Memory B cell (primary cell): ENCODE data around the gene CNTN5.

Experiments
- ATAC-seq: fragments of 150-1000 bp; cut with Tn5 transposase; 2 replicates; pipeline ENCODE4 v1.10.0; 2021; ENCODE audit warnings: low read depth, mild to moderate bottlenecking, moderate library complexity
- DNase-seq, 2 donors: peaks; one replicate each; pipeline ENCODE4 v3.0.0; 2022; ENCODE audit warnings: low spot score in 2 of 2
- H3K27ac Mint-ChIP-seq: one replicate; pipeline ENCODE4 v1.8.0; 2022; ENCODE audit warnings: mild to moderate bottlenecking, moderate library complexity, mixed read lengths
- H3K27me3 Mint-ChIP-seq: one replicate; pipeline ENCODE4 v1.8.0; 2022; ENCODE audit warnings: mixed read lengths
- H3K36me3 Mint-ChIP-seq: one replicate; pipeline ENCODE4 v1.8.0; 2022; ENCODE audit warnings: mild to moderate bottlenecking, mixed read lengths
- H3K4me1 Mint-ChIP-seq: one replicate; pipeline ENCODE4 v1.8.0; 2022; ENCODE audit warnings: mixed read lengths
- H3K4me3 Mint-ChIP-seq: one replicate; pipeline ENCODE4 v1.8.0; 2022; ENCODE audit warnings: mild to moderate bottlenecking, moderate library complexity, mixed read lengths
- H3K9me3 Mint-ChIP-seq: one replicate; pipeline ENCODE4 v1.8.0; 2022; ENCODE audit warnings: mixed read lengths

Gene CNTN5

DNA sequence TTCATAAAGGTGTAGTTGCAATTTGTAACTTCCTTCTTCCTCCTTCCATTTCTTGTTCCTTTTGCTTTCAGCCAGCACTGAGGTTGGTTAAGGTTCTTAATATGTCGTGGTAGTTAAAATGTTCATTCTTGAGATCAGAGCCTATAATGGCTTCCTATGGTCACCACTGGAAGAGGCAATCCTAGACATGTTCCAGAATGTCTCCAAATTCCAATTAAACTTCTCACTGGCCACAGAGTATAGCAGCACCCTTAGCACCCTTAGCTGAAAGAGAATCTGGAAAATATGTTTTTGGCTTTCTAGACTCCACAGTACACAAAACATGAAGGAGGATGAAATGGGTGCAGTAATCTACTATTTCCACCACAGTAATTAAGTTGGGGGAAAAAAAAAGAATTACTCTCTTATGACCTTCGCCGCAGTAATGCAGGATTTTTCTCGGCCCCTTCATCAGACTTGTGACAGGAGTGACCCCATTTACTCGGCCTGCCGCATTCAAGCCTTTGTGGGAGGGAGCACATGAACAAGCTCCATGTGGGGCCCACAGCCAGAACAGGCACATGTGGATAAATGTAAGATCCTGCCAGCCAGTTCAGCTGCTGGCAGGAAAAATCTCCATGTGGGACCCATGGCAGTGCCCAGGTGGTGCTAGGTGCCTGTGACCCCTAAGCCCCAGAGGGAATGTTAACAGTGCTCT is 1317.5 kb downstream of the CNTN5 start:
- peaks cover 7% of the 10 kb centered on the region for H3K9me3 Mint-ChIP-seq
- no peaks in the 10 kb centered on the region for H3K27me3 Mint-ChIP-seq
- H3K4me3 Mint-ChIP-seq, result no peak overlapping the region
- DNase-seq, result no peak
- H3K4me1 Mint-ChIP-seq, result no peaks in the 10 kb centered on the region
- ATAC-seq, result no peak
- H3K27ac Mint-ChIP-seq, result no peak overlapping the region
- H3K36me3 Mint-ChIP-seq, result no peaks in the 10 kb centered on the region

DNA sequence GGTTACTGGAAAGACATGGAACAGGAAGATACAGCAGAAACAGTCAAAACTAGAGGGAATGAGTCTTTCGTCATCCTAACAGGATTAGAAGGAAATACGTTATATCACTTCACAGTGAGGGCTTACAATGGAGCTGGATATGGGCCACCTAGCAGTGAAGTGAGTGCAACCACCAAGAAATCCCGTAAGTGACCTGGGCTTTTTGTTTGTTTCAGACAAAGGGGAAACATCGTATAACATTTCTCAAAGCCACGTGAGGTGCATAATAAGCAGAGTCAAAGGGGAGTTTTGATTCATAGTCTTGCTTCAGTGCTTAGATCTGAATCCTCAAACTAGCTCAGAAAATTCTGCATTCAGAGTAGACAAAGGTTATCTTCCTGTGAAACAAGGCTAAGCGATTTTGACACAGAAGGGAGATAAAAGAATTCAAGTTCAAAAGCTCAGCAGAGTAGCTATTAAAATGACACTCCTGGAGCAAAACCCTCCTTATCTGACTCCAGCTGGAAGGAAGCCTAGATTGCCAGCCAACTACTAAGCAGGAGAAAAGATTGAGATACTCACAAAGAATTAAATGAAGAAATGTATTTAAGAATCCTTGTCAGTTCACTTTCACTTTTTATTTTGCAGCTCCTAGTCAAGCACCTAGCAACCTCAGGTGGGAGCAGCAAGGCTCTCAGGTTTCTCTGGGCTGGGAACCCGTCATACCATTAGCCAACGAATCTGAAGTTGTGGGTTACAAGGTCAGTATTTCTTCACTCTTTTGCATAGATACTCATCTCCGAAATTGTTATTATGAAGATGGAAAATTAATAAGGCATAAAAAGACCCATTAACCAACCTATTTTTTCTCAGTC is 1319.9 kb downstream of the CNTN5 start:
- DNase-seq (no peak), ATAC-seq (no peak)
- no peak overlapping the region for H3K4me3 Mint-ChIP-seq
- H3K36me3 Mint-ChIP-seq, result no peaks in the 10 kb centered on the region
- no peaks in the 10 kb centered on the region for H3K27me3 Mint-ChIP-seq
- H3K9me3 Mint-ChIP-seq, result no peaks in the 10 kb centered on the region
- no peaks in the 10 kb centered on the region for H3K4me1 Mint-ChIP-seq
- no peak overlapping the region for H3K27ac Mint-ChIP-seq

DNA sequence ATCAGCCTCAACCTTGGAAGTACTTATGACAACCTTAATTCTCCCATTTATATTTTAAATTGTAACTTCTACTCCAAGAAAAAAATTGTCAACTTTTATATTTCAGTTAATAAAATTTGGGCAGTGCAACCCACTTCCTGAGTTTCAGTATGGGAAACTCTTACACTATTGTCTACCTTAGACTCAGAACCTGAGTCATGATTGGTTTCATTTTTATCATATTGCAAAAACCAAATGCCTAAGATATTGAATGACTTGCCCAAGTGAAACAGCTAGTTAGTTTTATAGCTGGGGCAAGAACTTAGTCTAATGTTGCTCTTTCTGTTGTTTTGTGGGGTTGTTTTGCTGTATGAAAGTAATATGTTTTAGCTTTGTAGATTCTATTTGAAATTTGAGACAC is 1332.3 kb downstream of the CNTN5 start:
- Mint-ChIP-seq H3K27me3 (no peaks in the 10 kb centered on the region), H3K36me3 (no peaks in the 10 kb centered on the region), H3K4me3 (no peak overlapping the region), H3K27ac (no peak overlapping the region), H3K4me1 (no peaks in the 10 kb centered on the region), H3K9me3 (peaks cover 3% of the 10 kb centered on the region)
- ATAC-seq (no peak), DNase-seq (no peak)

DNA sequence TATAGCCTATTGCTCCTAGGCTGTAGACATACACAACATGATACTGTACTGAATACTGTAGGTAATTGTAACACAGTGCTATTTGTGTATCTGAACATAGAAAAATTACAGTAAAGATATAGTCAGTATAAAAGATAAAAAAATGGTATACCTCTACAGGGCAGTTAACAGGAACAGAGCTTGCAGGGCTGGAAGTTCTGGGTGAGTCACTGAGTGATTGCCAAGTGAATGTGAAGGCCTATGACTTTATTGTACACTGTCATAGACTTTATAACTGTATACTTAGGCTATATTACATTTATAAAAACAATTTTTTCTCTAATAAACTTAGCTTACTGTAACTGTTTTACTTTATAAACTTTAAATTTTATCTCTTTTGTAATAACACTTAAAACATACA is 1334.0 kb downstream of the CNTN5 start:
- H3K27ac Mint-ChIP-seq, result no peak overlapping the region
- no peaks in the 10 kb centered on the region for H3K9me3 Mint-ChIP-seq
- no peak overlapping the region for H3K4me3 Mint-ChIP-seq
- no peaks in the 10 kb centered on the region for H3K27me3 Mint-ChIP-seq
- H3K36me3 Mint-ChIP-seq, result no peaks in the 10 kb centered on the region
- DNase-seq (no peak), ATAC-seq (no peak)
- no peaks in the 10 kb centered on the region for H3K4me1 Mint-ChIP-seq

DNA sequence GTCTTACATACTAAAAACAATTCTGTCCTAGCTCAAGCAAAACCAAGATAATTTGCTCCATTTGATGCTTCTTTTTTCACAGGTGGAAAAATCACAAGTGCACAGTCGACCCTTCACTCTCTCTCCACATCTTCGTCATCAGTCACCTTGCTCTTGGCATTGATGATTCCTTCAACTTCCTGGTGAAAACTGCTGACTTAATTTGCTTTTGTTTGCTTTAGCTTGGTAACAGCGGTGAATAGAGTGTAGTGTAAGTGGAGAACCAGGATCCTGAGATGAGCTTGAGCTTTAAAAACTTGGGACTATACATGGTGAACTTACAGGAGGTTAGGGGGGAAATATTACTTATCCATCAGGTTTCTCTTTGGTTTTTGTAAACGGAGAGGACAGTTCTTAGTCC is 1335.3 kb downstream of the CNTN5 start:
- no peaks in the 10 kb centered on the region for H3K27me3 Mint-ChIP-seq
- H3K9me3 Mint-ChIP-seq, result peaks cover 6% of the 10 kb centered on the region
- H3K36me3 Mint-ChIP-seq, result no peaks in the 10 kb centered on the region
- no peak for DNase-seq
- no peak overlapping the region for H3K27ac Mint-ChIP-seq
- H3K4me3 Mint-ChIP-seq, result no peak overlapping the region
- no peak for ATAC-seq
- no peaks in the 10 kb centered on the region for H3K4me1 Mint-ChIP-seq

DNA sequence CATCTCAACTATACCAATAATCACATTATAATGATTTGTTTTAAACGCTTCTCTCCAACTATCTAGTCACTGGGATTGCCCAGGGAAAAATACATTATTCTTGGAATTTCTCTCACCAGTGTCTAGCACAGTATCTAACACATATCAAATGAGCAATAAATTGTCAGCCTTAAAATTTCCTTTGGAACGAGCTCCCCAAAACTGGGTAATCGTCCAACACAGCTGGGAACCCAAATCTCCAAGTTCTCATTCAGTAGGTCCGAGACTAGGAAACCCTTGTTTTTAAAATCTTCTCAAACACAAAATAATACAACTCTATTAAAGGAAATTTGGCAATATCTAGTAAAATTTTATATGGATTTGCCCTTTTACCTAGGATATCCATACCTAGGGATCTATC is 1338.5 kb downstream of the CNTN5 start:
- no peaks in the 10 kb centered on the region for H3K4me1 Mint-ChIP-seq
- no peaks in the 10 kb centered on the region for H3K27me3 Mint-ChIP-seq
- ATAC-seq (no peak), DNase-seq (no peak)
- no peak overlapping the region for H3K27ac Mint-ChIP-seq
- peaks cover 13% of the 10 kb centered on the region for H3K9me3 Mint-ChIP-seq
- H3K4me3 Mint-ChIP-seq, result no peak overlapping the region
- H3K36me3 Mint-ChIP-seq, result no peaks in the 10 kb centered on the region

DNA sequence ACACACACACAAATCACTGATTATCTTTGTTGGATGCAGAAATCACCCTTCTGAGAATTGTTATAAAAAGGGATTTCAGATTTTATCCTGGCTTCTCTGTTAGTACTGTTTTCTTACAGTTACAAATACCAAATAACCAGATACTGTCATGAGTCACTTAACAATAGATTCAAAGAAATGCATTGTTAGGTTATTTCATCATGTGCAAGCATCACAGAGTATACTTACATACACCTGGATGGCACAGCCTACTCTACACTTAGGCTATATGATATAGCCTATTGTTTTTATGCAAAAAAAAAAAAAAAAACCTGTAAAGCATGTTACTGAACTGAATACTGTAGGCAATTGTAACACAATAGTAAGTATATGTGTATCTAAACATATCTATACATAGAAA is 1347.1 kb downstream of the CNTN5 start:
- H3K27ac Mint-ChIP-seq, result no peak overlapping the region
- H3K27me3 Mint-ChIP-seq, result no peaks in the 10 kb centered on the region
- no peak for DNase-seq
- no peak overlapping the region for H3K4me3 Mint-ChIP-seq
- no peak for ATAC-seq
- no peaks in the 10 kb centered on the region for H3K36me3 Mint-ChIP-seq
- H3K9me3 Mint-ChIP-seq, result peaks cover 10% of the 10 kb centered on the region
- no peaks in the 10 kb centered on the region for H3K4me1 Mint-ChIP-seq

DNA sequence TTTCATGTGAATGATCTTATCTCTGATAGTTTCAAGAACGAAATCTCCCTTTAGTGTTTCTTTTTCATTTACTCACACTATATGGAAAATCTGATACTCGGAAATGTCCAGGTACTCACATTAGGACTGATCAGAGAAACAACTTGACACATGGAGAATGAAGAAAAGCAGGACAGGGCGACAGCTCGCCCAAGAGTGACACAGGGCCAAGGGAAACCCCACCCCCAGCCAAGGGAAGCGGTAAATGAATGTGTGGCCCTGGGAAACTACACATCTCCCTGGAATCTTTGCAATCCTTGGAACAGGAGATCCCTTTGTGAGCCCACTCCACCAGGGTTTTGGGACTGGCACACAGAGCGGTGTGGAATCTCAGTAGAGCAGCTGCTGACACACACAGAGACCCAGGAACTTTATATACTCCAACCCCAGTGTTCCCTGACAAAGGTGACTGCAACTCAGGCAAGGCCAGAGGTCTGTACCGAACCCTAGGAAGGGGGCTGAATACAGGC is 1362.7 kb downstream of the CNTN5 start:
- Mint-ChIP-seq H3K4me3 (no peak overlapping the region), H3K36me3 (no peaks in the 10 kb centered on the region), H3K27ac (no peak overlapping the region), H3K9me3 (peaks cover 12% of the 10 kb centered on the region), H3K4me1 (no peaks in the 10 kb centered on the region), H3K27me3 (no peaks in the 10 kb centered on the region)
- ATAC-seq, result no peak
- no peak for DNase-seq

DNA sequence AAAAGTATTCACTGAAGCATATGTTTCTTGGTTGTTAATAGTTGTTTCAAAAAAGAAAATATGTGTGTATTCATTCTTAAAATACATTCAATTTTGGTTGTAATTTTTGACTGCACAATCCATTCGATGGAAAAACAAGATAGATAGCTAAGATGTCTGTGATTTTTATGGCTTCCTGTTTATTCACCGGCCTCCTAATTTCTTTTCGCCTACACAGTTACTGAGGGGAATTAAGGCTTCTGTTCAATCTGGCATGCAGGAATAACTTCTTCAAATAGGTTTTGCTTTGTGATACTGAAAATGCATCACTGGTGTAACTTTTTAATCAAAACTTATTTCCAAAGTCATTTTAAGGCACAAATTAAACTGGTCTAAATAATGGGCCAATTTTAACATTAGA is 1375.5 kb downstream of the CNTN5 start:
- DNase-seq, result no peak
- H3K27ac Mint-ChIP-seq, result no peak overlapping the region

DNA sequence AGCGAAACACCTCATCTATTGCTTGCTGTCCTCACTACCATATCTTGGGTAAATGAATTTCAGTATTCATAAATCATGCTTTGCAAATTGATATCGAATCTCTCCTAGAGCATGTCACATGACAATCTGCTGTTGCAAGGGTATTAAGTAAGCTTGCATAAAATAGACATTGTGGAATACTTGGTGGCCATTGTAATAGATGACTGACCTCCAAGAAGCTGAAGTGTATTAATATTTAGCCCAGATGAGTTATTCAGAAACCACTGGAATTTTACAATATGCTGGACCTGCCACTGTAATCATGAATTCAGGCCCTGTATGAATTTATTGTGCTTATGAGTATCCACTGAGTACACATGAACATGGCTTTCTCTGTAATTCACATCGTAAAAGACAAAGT is 1376.7 kb downstream of the CNTN5 start:
- H3K36me3 Mint-ChIP-seq, result no peaks in the 10 kb centered on the region
- ATAC-seq (no peak), DNase-seq (no peak)
- H3K4me1 Mint-ChIP-seq, result no peaks in the 10 kb centered on the region
- peaks cover 6% of the 10 kb centered on the region for H3K9me3 Mint-ChIP-seq
- no peak overlapping the region for H3K27ac Mint-ChIP-seq
- H3K27me3 Mint-ChIP-seq, result no peaks in the 10 kb centered on the region
- no peak overlapping the region for H3K4me3 Mint-ChIP-seq

More for the DNA sequence above, 1375.5 kb downstream of the CNTN5 start:
- Mint-ChIP-seq H3K27me3 (no peaks in the 10 kb centered on the region), H3K9me3 (peaks cover 5% of the 10 kb centered on the region), H3K4me3 (no peak overlapping the region), H3K4me1 (no peaks in the 10 kb centered on the region), H3K36me3 (no peaks in the 10 kb centered on the region)
- no peak for ATAC-seq

DNA sequence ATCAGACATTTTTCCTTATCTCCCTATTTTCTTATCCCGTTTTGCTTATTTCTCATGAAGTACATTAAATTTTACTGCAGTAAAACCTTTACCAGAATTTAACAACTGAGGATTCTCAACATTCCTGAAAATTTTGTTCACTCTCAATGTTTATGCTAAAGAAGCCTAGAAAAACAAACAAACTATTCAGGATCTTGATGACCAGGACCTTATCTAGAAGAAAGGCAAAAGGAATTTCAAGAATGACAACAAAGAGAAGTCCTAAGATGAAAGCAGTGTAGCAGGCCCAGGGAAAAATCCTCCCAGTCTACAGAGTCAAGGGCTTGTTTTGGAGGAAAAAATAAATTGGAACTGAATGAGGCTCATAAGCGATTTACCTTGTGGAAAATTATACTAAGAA is 1383.1 kb downstream of the CNTN5 start:
- no peak overlapping the region for H3K27ac Mint-ChIP-seq
- no peak for ATAC-seq
- H3K4me1 Mint-ChIP-seq, result no peaks in the 10 kb centered on the region
- no peak for DNase-seq
- H3K4me3 Mint-ChIP-seq, result no peak overlapping the region
- H3K27me3 Mint-ChIP-seq, result no peaks in the 10 kb centered on the region
- no peaks in the 10 kb centered on the region for H3K36me3 Mint-ChIP-seq
- peaks cover 9% of the 10 kb centered on the region for H3K9me3 Mint-ChIP-seq

DNA sequence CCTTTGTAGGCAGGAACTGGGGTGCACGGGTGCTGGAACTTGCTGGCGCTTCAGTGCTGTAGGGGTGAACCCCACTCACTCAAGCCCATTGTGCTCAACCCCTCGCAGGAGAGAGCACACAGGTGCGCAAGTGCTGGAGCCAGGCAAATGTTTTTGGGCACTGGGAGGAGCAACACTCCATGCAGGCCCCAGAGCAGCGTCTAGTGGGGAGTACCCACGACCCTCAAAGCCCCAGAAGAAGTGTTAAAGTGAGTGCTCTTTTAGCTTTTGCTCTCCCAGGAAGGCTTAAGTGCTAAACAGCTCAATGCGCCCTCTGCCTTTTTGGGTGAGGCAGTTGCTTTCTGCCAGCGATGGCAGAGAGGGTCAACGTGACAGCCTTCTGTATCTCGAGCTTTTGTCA is 1384.2 kb downstream of the CNTN5 start:
- H3K9me3 Mint-ChIP-seq, result peaks cover 10% of the 10 kb centered on the region
- no peaks in the 10 kb centered on the region for H3K36me3 Mint-ChIP-seq
- H3K4me3 Mint-ChIP-seq, result no peak overlapping the region
- no peaks in the 10 kb centered on the region for H3K27me3 Mint-ChIP-seq
- ATAC-seq (no peak), DNase-seq (no peak)
- no peak overlapping the region for H3K27ac Mint-ChIP-seq
- no peaks in the 10 kb centered on the region for H3K4me1 Mint-ChIP-seq
